Parathyroid adenoma (tissue), 2 donors: ENCODE results near the gene CTAG1B.

Experiments
- H2AFZ ChIP-seq: fragments of 300-600 bp; sonication (generic); one replicate; pipeline ENCODE4 v1.7.0; 2017; ENCODE audit warnings: antibody characterized with exemption, mild to moderate bottlenecking
- H3K27ac ChIP-seq: fragments of 300-600 bp; sonication (generic); one replicate; pipeline ENCODE4 v1.7.0; 2017
- H3K27me3 ChIP-seq: fragments of 300-600 bp; sonication (generic); one replicate; pipeline ENCODE4 v1.7.0; 2017; ENCODE audit warnings: low read length; ENCODE audit not compliant: control insufficient read depth, insufficient read depth
- H3K36me3 ChIP-seq: fragments of 300-600 bp; sonication (generic); one replicate; pipeline ENCODE4 v1.7.0; 2017; ENCODE audit warnings: low read length; ENCODE audit not compliant: control insufficient read depth, insufficient read depth
- H3K4me1 ChIP-seq: fragments of 300-600 bp; sonication (generic); one replicate; pipeline ENCODE4 v1.7.0; 2017; ENCODE audit warnings: control low read depth
- H3K4me2 ChIP-seq: fragments of 300-600 bp; sonication (generic); one replicate; pipeline ENCODE4 v1.7.0; 2017; ENCODE audit warnings: low read length
- H3K4me3 ChIP-seq: fragments of 300-600 bp; sonication (generic); one replicate; pipeline ENCODE4 v1.7.0; 2017; ENCODE audit warnings: low read depth, low read length
- H3K79me2 ChIP-seq: fragments of 300-600 bp; sonication (generic); one replicate; pipeline ENCODE4 v1.7.0; 2017; ENCODE audit warnings: control low read depth
- H3K9ac ChIP-seq: fragments of 300-600 bp; sonication (generic); one replicate; pipeline ENCODE4 v1.7.0; 2017; ENCODE audit warnings: mild to moderate bottlenecking
- H3K9me3 ChIP-seq: fragments of 300-600 bp; sonication (generic); one replicate; pipeline ENCODE4 v1.7.0; 2017; ENCODE audit warnings: low read length; ENCODE audit not compliant: control insufficient read depth
- CTCF ChIP-seq: fragments of 300-600 bp; sonication (generic); IDR thresholded peaks from one replicate; pipeline ENCODE4 v1.7.0; 2017; ENCODE audit warnings: antibody characterized with exemption, mild to moderate bottlenecking
- donor health status: primary hyperparathyroidism.

CTAG1B gene

GRCh38 chrX:154603438-154604430 is 15.3 kb downstream of the CTAG1B start:
- H3K9ac ChIP-seq, result no peak overlapping the region
- no peaks in the 10 kb centered on the region for H3K9me3 ChIP-seq
- H3K4me2 ChIP-seq, result no peak overlapping the region
- no peaks in the 10 kb centered on the region for H3K79me2 ChIP-seq
- H3K4me1 ChIP-seq, result no peaks in the 10 kb centered on the region
- H2AFZ ChIP-seq, result no peak overlapping the region
- TF ChIP-seq CTCF, result no peak
- no peak overlapping the region for H3K4me3 ChIP-seq
- H3K27me3 ChIP-seq, result no peaks in the 10 kb centered on the region
- no peaks in the 10 kb centered on the region for H3K36me3 ChIP-seq
- H3K27ac ChIP-seq, result no peak overlapping the region

- TF ChIP-seq CTCF, result no peak
- H3K27me3 ChIP-seq, result no peaks in the 10 kb centered on the region
- no peak overlapping the region for H2AFZ ChIP-seq
- H3K4me2 ChIP-seq, result no peak overlapping the region
- H3K36me3 ChIP-seq, result no peaks in the 10 kb centered on the region
- no peaks in the 10 kb centered on the region for H3K9me3 ChIP-seq
- no peak overlapping the region for H3K9ac ChIP-seq
- no peaks in the 10 kb centered on the region for H3K4me1 ChIP-seq
- H3K4me3 ChIP-seq, result no peak overlapping the region
- H3K27ac ChIP-seq, result no peak overlapping the region
- no peaks in the 10 kb centered on the region for H3K79me2 ChIP-seq
Measured at GRCh38 chrX:154602766-154603437, 16.2 kb downstream of the CTAG1B start.

GRCh38 chrX:154602226-154602625 is 16.9 kb downstream of the CTAG1B start:
- no peak for TF ChIP-seq CTCF
- no peaks in the 10 kb centered on the region for H3K9me3 ChIP-seq
- no peak overlapping the region for H3K9ac ChIP-seq
- no peaks in the 10 kb centered on the region for H3K79me2 ChIP-seq
- H2AFZ ChIP-seq, result no peak overlapping the region
- H3K27me3 ChIP-seq, result no peaks in the 10 kb centered on the region
- H3K4me1 ChIP-seq, result no peaks in the 10 kb centered on the region
- H3K27ac ChIP-seq, result no peak overlapping the region
- H3K4me2 ChIP-seq, result no peak overlapping the region
- H3K4me3 ChIP-seq, result no peak overlapping the region
- H3K36me3 ChIP-seq, result no peaks in the 10 kb centered on the region

- H3K9me3 ChIP-seq, result no peaks in the 10 kb centered on the region
- no peaks in the 10 kb centered on the region for H3K36me3 ChIP-seq
- no peak for TF ChIP-seq CTCF
- H3K27ac ChIP-seq, result no peak overlapping the region
- no peak overlapping the region for H2AFZ ChIP-seq
- H3K27me3 ChIP-seq, result no peaks in the 10 kb centered on the region
- H3K9ac ChIP-seq, result no peak overlapping the region
- no peak overlapping the region for H3K4me3 ChIP-seq
- H3K4me2 ChIP-seq, result no peak overlapping the region
- no peaks in the 10 kb centered on the region for H3K79me2 ChIP-seq
- no peaks in the 10 kb centered on the region for H3K4me1 ChIP-seq
Measured at GRCh38 chrX:154600759-154601374, 18.2 kb downstream of the CTAG1B start.
